Endothelial cell of umbilical vein (primary cell): ENCODE data around the gene ZNF474. TPM values are rescaled to one million over a fixed set of nuclear protein-coding genes. Genes with fewer than 3 reads are reported as not detected.

Experiments
- BruUV-seq: library from RNA; stranded (reverse); fragments of 400-500 nt; replicated peaks from 2 replicates; lab custom pipeline; 2021; lab: Mats Ljungman, UMichigan
- CTCF ChIA-PET: fragments of 300-600, 350-600 bp; sonication (Branson Sonifier 250); formaldehyde crosslinking; loops from one replicate; lab custom pipeline; 2021; ENCODE audit warnings: antibody characterized with exemption, inconsistent platforms; lab: Charles Lee
- POLR2A ChIA-PET: fragments of 300-600, 350-600 bp; sonication (Branson Sonifier 250); formaldehyde crosslinking; loops from one replicate; lab custom pipeline; 2021; ENCODE audit warnings: antibody characterized with exemption, inconsistent platforms; lab: Charles Lee
- DNase-seq: peaks from one replicate; pipeline ENCODE4 v3.0.0-alpha.2; 2011; ENCODE audit warnings: low read depth, low spot score
- FAIRE-seq: peaks from 2 replicates; lab custom pipeline; 2011; peaks lifted over from hg19 to GRCh38; lab: Jason Lieb, UNC
- H2AFZ ChIP-seq: 2 replicates; pipeline ENCODE4 v1.6.0; 2012; ENCODE audit warnings: low read depth, low read length, control low read depth, inconsistent platforms
- H3K27ac ChIP-seq: 2 replicates; pipeline ENCODE4 v1.5.1; 2011; ENCODE audit warnings: low read depth, mild to moderate bottlenecking, control low read depth, low read length, moderate library complexity; ENCODE audit not compliant: insufficient read depth
- H3K27me3 ChIP-seq, 2 experiments: 2 replicates each; pipeline versions ENCODE4 v1.6.0 to v1.6.1; 2011; ENCODE audit warnings: low read length in 2 of 2, mixed read lengths in 1 of 2; ENCODE audit not compliant: control insufficient read depth in 2 of 2, insufficient read depth in 2 of 2
- H3K36me3 ChIP-seq, 2 experiments: 2 replicates in 1 of 2; 3 replicates in 1 of 2; pipeline ENCODE4 v1.5.1; 2011; ENCODE audit warnings: low read length in 2 of 2, mild to moderate bottlenecking in 1 of 2, moderate library complexity in 1 of 2; ENCODE audit not compliant: control insufficient read depth in 2 of 2, insufficient read depth in 2 of 2; ENCODE audit errors: extremely low read depth in 1 of 2
- H3K4me1 ChIP-seq: 3 replicates; pipeline ENCODE4 v1.5.1; 2011; ENCODE audit warnings: mild to moderate bottlenecking, low read length; ENCODE audit not compliant: control insufficient read depth, insufficient read depth; ENCODE audit errors: extremely low read depth
- H3K4me2 ChIP-seq: 2 replicates; pipeline ENCODE4 v1.6.1; 2011; ENCODE audit warnings: low read length, control low read depth, mixed read lengths; ENCODE audit not compliant: insufficient read depth
- H3K4me3 ChIP-seq, 3 experiments: fragments of 200-600 bp in 1 of 3; sonication (generic), shearing (Covaris generic) in 1 of 3; replicated peaks in 1 of 3; 2 replicates each; pipeline ENCODE4 v1.5.1; 2011 to 2016; ENCODE audit warnings: control low read depth in 3 of 3, low read length in 3 of 3, mild to moderate bottlenecking in 2 of 3, inconsistent platforms in 1 of 3, low read depth in 1 of 3, moderate library complexity in 1 of 3; ENCODE audit not compliant: insufficient read depth in 1 of 3
- H3K79me2 ChIP-seq: 2 replicates; pipeline ENCODE4 v1.6.0; 2012; ENCODE audit warnings: low read length, inconsistent platforms; ENCODE audit not compliant: control insufficient read depth, insufficient read depth
- H3K9ac ChIP-seq: replicated peaks from 2 replicates; pipeline ENCODE3; 2011; ENCODE audit warnings: low read length, control low read depth; ENCODE audit not compliant: insufficient read depth; ENCODE audit errors: extremely low read depth
- H3K9me1 ChIP-seq: replicated peaks from 3 replicates; pipeline ENCODE4 v1.6.0; 2011; ENCODE audit warnings: mild to moderate bottlenecking, low read length; ENCODE audit not compliant: control insufficient read depth, insufficient read depth; ENCODE audit errors: extremely low read depth
- H3K9me3 ChIP-seq: replicated peaks from 2 replicates; pipeline ENCODE4 v1.5.1; 2012; ENCODE audit warnings: low read length, inconsistent platforms; ENCODE audit not compliant: control insufficient read depth, insufficient read depth
- H4K20me1 ChIP-seq: replicated peaks from 2 replicates; pipeline ENCODE3; 2011; ENCODE audit warnings: mild to moderate bottlenecking, low read length; ENCODE audit not compliant: control insufficient read depth, insufficient read depth; ENCODE audit errors: extremely low read depth
- CTCF ChIP-seq, 2 donors: IDR thresholded peaks; 1 replicate in 1 of 2; 2 replicates in 1 of 2; pipeline ENCODE4 v1.5.1; 2011; ENCODE audit warnings: low read length in 2 of 2, mild to moderate bottlenecking in 2 of 2, moderate library complexity in 2 of 2, control low read depth in 1 of 2, inconsistent platforms in 1 of 2, low read depth in 1 of 2; ENCODE audit not compliant: insufficient read depth in 1 of 2; ENCODE audit errors: extremely low read depth in 1 of 2
- EZH2 ChIP-seq: IDR thresholded peaks from 2 replicates; pipeline ENCODE4 v1.6.1; 2012; ENCODE audit warnings: borderline replicate concordance, low read depth, mild to moderate bottlenecking, moderate library complexity, low read length, inconsistent platforms; ENCODE audit not compliant: severe bottlenecking
- FOS ChIP-seq: IDR thresholded peaks from 2 replicates; pipeline ENCODE4 v1.6.1; 2011; ENCODE audit warnings: mild to moderate bottlenecking, low read length, moderate library complexity, borderline replicate concordance; ENCODE audit not compliant: insufficient read depth
- GATA2 ChIP-seq: IDR thresholded peaks from 2 replicates; pipeline ENCODE4 v1.7.0; 2011; ENCODE audit warnings: low read depth, mild to moderate bottlenecking, moderate library complexity, mixed read lengths, low read length; ENCODE audit not compliant: insufficient read length, insufficient read depth
- JUN ChIP-seq: IDR thresholded peaks from 2 replicates; pipeline ENCODE4 v1.6.1; 2011; ENCODE audit warnings: borderline replicate concordance, low read depth; ENCODE audit not compliant: insufficient read length, insufficient read depth
- MYC ChIP-seq: IDR thresholded peaks from one replicate; pipeline ENCODE4 v1.6.1; 2011; ENCODE audit warnings: mild to moderate bottlenecking, low read depth, low read length
- POLR2A ChIP-seq: IDR thresholded peaks from 2 replicates; pipeline ENCODE4 v1.6.1; 2012; ENCODE audit warnings: low read depth, mild to moderate bottlenecking, control low read depth, low read length
- POLR2AphosphoS5 ChIP-seq: IDR thresholded peaks from 2 replicates; pipeline ENCODE4 v1.6.1; 2012; ENCODE audit warnings: low read depth, mild to moderate bottlenecking, control low read depth, low read length, moderate library complexity; ENCODE audit not compliant: insufficient read depth
- dilution Hi-C: fragments of 300-500 bp; cut with MboI; formaldehyde crosslinking; loops from one replicate; pipeline ENCODE4 v1.15.0; 2019; ENCODE audit warnings: low sequenced_read_pairs; ENCODE audit not compliant: extremely low pct_ligation_motif_present
- intact Hi-C: fragments of 100-400 bp; cut with micrococcal nuclease; formaldehyde crosslinking; loops from one replicate; pipeline ENCODE4 v1.10.0; 2022
- polyA plus RNA-seq, 4 experiments: library from polyadenylated mRNA; depleted of rRNA in 3 of 4; stranded (reverse) in 3 of 4; unstranded in 1 of 4; fragments of >200 nt; gene quantifications; 2 replicates each; pipeline versions ENCODE4 v1.2.1 to v1.2.3, GENCODE V29; 2011 to 2012; ENCODE audit warnings: missing spikeins in 1 of 4
- total RNA-seq: library from RNA; stranded (reverse); gene quantifications from 2 replicates; pipeline ENCODE4 v1.2.3, GENCODE V29; 2021
- TF ChIP-seq, protein P1 (sequence below): IDR thresholded peaks from 2 replicates; pipeline ENCODE4 v1.6.1; 2011; ENCODE audit not compliant: insufficient read depth, insufficient read length

Gene ZNF474
- total and polyA plus RNA-seq, 2 donors (not counting 3 experiments of a cell fraction or from before 2014, with no cell fraction given) = 0.03 TPM; not detected in 1

DNA sequence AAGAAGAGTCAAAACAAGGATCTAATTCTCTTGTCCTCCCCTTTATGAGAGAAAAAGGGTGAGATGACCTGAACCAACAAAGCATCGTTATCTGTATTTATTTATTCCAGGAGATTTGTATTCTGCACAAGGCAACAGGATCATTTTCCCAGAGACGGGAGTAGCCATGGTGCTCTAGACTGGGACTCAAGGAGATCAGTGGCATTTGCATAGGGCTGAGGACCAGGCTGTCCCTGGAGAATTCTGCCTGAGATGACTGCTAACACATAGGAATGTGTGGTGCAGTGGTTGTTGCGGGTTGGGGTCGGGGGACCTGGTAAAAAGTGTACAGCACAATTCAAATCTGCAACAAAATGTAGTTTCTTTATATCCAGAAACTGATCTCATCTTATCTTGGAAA lies 22.3 kb upstream of the ZNF474 start:
- no peak overlapping the region for H3K9ac ChIP-seq
- dilution Hi-C loops = no loop called here
- H3K9me3 ChIP-seq = no peaks in the 10 kb centered on the region
- ChIA-PET CTCF (no interaction called here), POLR2A (no interaction called here)
- H4K20me1 ChIP-seq = no peaks in the 10 kb centered on the region
- no peak for TF ChIP-seq EZH2
- TF ChIP-seq FOS = no peak
- TF ChIP-seq POLR2A = no peak
- TF ChIP-seq POLR2AphosphoS5 = no peak
- TF ChIP-seq MYC = no peak
- TF ChIP-seq JUN = no peak
- no peak for TF ChIP-seq GATA2
- TF ChIP-seq, protein P1, sequence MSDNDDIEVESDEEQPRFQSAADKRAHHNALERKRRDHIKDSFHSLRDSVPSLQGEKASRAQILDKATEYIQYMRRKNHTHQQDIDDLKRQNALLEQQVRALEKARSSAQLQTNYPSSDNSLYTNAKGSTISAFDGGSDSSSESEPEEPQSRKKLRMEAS = no peak
- TF ChIP-seq CTCF (IDR thresholded peaks at IDR 0.05; ENCODE audit: extremely low read depth in 1 of 2, insufficient read depth in 1 of 2, low read depth in 1 of 2, low read length in 2 of 2) = no peak
- FAIRE-seq (no peak), DNase-seq (no peak)
- no peak overlapping the region for H2AFZ ChIP-seq
- no peak overlapping the region for H3K4me3 ChIP-seq
- H3K4me1 ChIP-seq = no peaks in the 10 kb centered on the region
- no peaks in the 10 kb centered on the region for H3K27me3 ChIP-seq
- BruUV-seq = no TSS peak
- H3K36me3 ChIP-seq = no peaks in the 10 kb centered on the region
- no peaks in the 10 kb centered on the region for H3K9me1 ChIP-seq
- H3K4me2 ChIP-seq = no peak overlapping the region
- H3K27ac ChIP-seq = no peak overlapping the region
- intact Hi-C loops = no loop called here
- no peaks in the 10 kb centered on the region for H3K79me2 ChIP-seq
